NCI-H345 (cell line): ENCODE measurements around the gene ITIH4.

ENCODE experiments used
- DNase-seq: peaks from one replicate; lab custom pipeline; 2025; lab: John Stamatoyannopoulos, UW

The ITIH4 gene

GRCh38 chr3:52831500-52832301 is 1.2 kb upstream of the ITIH4 start:
- peak; percentile 13 for DNase-seq

- peak; percentile 34 for DNase-seq
These were observed 487 bp downstream of the ITIH4 start for GRCh38 chr3:52829906-52830463.

GRCh38 chr3:52829482-52829881 is 990 bp downstream of the ITIH4 start:
- DNase-seq: no peak

GRCh38 chr3:52827866-52828376 is 2.6 kb downstream of the ITIH4 start:
- DNase-seq: no peak

GRCh38 chr3:52827441-52827840 is 3.0 kb downstream of the ITIH4 start:
- no peak for DNase-seq

GRCh38 chr3:52824037-52824436 is 6.4 kb downstream of the ITIH4 start:
- no peak for DNase-seq

- DNase-seq: no peak
These were observed 8.1 kb downstream of the ITIH4 start for GRCh38 chr3:52822363-52822762.

GRCh38 chr3:52820736-52821135 is 9.7 kb downstream of the ITIH4 start:
- DNase-seq: peak; percentile 2

GRCh38 chr3:52819936-52820335 is 10.5 kb downstream of the ITIH4 start:
- DNase-seq: no peak

GRCh38 chr3:52817860-52818259 is 12.6 kb downstream of the ITIH4 start:
- no peak for DNase-seq

GRCh38 chr3:52817221-52817620 is 13.3 kb downstream of the ITIH4 start:
- DNase-seq: no peak

- DNase-seq: no peak
These were observed 13.8 kb downstream of the ITIH4 start for GRCh38 chr3:52816654-52817053.

- DNase-seq: no peak
These were observed 14.3 kb downstream of the ITIH4 start for GRCh38 chr3:52816199-52816598.

GRCh38 chr3:52813810-52814209 is 16.7 kb downstream of the ITIH4 start:
- no peak for DNase-seq

GRCh38 chr3:52811452-52812011 is 18.9 kb downstream of the ITIH4 start:
- DNase-seq: no peak

- DNase-seq: no peak
These were observed 19.5 kb downstream of the ITIH4 start for GRCh38 chr3:52810923-52811322.

GRCh38 chr3:52809662-52810377 is 20.7 kb downstream of the ITIH4 start:
- DNase-seq: peak; percentile 1

- no peak for DNase-seq
These were observed 21.3 kb downstream of the ITIH4 start for GRCh38 chr3:52809149-52809548.

- no peak for DNase-seq
These were observed 25.0 kb downstream of the ITIH4 start for GRCh38 chr3:52805270-52806039.

GRCh38 chr3:52801839-52802238 is 28.6 kb downstream of the ITIH4 start:
- no peak for DNase-seq

GRCh38 chr3:52800079-52800478 is 30.4 kb downstream of the ITIH4 start:
- DNase-seq: no peak

GRCh38 chr3:52798978-52799476 is 31.4 kb downstream of the ITIH4 start:
- DNase-seq: no peak
